ENCODE data around the gene LPCAT3.
"Not testable (repeated sequence)": the region's sequence is repeated elsewhere in the genome, so short reads cannot be mapped to it uniquely, and the experiment has no call there.

LPCAT3 gene

GRCh38 chr12:7035463-7035862 is 17.2 kb upstream of the LPCAT3 start:
- no peak for DNase-seq

- DNase-seq = no peak
Observed at GRCh38 chr12:7034464-7034863, 16.2 kb upstream of the LPCAT3 start.

DNA sequence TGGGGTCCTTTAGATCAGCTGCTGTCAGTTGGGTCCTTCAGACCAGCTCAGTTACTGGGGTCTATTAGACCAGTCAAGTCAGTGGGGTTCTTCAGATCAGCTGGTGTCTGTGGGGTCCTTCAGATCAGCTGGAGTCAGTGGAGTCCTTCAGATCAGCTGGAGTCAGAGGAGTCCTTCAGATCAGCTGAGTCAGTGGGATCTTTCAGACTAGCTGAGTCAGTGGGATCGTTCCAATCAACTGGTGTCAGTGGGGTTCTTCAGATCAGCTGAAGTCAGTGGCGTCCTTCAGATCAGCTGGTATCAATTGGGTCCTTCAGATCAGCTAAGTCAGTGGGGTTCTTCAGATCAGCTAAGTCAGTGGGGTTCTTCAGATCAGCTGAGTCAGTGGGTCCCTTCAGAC is 14.7 kb upstream of the LPCAT3 start:
- no peak for DNase-seq

DNA sequence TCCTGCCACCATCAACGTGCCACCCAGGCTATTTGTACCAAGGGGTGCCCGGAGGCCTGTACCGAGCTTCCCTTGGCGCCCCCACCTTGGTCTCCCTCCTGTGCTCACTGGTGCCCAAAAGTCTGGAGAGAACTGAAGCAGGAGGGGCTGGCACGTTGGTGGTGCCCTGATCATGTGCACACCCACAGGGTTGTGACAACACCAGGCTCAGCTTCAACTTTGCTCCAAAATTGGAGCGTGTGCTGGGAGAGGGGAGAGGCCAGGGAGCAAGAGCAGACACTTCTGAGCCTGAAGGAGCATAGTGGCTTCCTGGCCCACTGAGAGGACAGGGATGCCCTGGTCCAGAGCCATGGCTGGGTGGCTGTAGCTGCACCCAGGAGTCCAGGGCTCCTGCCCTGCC is 13.0 kb upstream of the LPCAT3 start:
- DNase-seq = no peak

GRCh38 chr12:7026854-7027253 is 8.6 kb upstream of the LPCAT3 start:
- DNase-seq = no peak

- no peak for DNase-seq
Observed at GRCh38 chr12:7023114-7023513, 4.8 kb upstream of the LPCAT3 start.

- no peak for DNase-seq
Observed at GRCh38 chr12:7021956-7022355, 3.7 kb upstream of the LPCAT3 start.

GRCh38 chr12:7019043-7019569 is 830 bp upstream of the LPCAT3 start:
- no peak for DNase-seq

DNA sequence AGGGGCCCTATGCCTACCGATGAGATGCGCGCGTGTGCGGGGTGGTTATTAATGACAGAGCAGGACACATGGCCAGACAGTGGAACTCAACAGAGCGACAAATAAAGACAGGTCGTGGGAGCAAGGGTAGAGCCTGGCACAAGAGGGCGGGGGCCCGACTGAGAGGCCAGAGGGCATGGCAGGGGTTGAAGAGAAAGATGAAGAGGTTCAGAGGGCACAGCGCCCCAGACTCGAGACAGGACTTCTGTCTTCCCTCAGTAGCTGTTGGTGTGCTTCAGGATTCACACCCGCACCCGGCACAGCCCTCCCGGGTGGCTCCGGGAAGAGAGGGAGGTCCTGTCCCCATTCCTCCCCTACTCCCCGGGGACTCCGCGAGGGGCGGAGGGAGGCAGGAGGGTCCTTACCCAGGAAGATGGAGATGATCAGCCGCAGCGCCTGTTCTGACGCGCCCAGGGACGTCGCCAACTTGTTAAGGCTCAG is 366 bp downstream of the LPCAT3 start:
- DNase-seq = peak; percentile 56

- DNase-seq = no peak
Observed at GRCh38 chr12:7016958-7017571, 1.2 kb downstream of the LPCAT3 start.

GRCh38 chr12:7015555-7016370 is 2.5 kb downstream of the LPCAT3 start:
- no peak for DNase-seq

GRCh38 chr12:7013101-7013500 is 5.2 kb downstream of the LPCAT3 start:
- no peak for DNase-seq

DNA sequence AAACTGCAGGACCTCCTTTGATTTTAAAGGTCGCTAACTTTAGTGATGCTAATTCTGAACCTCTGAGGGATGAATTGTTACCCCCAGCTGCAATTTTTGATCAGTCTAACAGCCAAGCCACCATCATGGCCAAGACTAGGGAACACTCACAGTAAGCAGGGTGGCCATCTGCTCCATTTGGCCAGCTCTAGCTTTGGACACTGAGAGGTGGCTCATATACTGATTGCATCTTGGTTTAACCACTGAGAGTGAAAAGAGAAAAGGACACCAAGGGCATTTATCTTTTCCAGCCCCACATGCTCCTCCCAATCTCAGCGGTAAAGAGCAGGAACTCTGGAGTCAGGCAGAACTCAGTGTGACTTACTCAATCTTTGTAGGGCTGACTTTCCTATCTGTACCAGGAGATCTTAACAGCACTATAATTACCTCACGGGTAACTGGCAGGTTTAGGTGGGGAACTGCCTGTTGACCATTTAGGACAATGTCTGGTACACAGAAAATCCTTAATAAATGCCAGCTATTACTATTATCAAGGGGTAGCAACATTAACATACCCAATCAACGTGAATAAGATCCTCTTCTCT is 6.2 kb downstream of the LPCAT3 start:
- DNase-seq = no peak

DNA sequence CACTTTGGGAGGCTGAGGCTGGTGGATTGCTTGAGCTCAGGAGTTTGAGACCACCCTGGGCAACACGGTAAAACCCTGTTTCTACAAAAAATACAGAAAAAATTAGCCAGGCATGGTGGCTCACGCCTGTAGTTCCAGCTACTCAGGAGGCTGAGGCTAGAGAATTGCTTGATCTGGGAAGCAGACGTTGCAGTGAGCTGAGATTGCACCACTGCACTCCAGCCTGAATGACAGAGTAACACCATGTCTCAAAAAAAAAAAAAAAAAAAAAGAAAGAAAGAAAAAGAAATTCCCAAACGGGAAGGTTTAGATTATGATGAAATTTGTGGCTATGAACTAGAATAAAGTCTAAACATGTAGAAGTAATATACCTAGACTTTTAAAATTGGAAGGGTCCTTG is 6.9 kb downstream of the LPCAT3 start:
- not testable (repeated sequence) for DNase-seq

DNA sequence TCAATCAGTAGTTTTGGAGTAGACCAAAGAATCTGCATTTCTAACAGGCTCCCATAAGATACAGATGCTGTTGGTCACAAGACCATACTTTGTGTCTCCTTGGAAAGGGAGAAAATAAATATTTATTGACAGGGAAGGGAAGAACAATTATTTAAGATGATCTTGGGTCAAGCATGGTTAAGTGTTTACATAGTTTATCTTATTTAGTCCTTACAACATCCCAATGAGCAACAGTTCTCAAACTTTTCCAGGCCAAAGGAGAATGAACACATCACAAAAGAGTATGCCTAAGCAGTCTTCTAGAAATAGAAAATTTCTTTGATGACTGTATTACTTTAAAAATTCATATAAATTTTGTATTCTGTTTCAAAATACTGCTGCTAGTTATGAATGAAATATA is 8.8 kb downstream of the LPCAT3 start:
- no peak for DNase-seq

DNA sequence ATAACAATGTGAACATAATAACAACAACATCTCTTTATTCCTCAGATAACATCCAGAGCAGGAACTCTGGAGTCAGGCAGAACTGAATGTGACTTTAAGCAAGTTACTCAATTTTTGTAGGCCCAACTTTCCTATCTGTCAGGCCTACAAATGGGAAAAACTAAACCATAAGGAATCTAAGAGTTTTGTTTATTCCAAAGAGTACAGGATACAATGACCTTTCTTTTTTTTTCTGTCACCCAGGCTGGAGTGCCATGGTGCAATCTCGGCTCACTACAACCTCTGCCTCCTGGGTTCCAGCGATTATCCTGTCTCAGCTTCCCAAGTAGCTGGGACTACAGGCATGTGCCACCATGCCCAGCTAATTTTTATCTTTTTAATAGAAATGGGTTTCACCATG is 9.4 kb downstream of the LPCAT3 start:
- no peak for DNase-seq

DNA sequence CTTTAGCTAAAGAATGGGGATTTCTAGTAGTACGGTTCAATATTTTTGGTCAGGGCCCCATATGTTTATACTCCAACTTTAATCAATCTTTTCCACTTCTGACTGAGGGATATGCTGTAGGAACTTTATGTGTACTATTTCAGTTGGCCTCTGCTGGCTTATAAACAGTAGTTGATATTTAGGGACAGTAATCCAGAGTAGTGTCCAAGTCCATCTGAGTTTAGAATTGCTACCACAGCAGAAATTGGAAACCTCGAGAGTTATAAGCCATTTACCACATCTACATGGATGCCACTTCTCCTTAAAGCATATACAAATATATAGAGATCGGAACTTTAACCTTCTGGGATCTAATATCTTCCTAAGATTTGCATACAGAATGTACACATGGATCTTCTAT is 11.6 kb downstream of the LPCAT3 start:
- DNase-seq = no peak

DNA sequence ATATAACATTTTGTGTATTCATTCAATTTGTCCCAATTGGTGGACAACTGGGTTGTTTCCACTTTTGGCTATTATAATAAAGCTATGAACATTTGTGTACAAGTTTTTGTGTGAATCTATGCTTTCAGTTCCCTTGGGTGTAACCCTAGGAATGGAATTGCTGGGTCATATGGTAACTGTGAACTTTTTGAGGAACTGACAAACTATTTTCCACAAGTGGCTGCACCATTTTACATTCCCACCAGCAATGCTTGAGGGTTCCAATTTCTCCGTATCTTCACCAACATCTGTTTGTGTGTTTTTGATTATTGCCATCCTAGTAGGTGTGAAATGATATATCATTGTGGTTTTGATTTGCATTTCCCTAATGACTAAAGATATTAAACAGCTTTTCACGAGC is 13.0 kb downstream of the LPCAT3 start:
- DNase-seq = no peak

- no peak for DNase-seq
Observed at GRCh38 chr12:7004840-7005239, 13.4 kb downstream of the LPCAT3 start.

DNA sequence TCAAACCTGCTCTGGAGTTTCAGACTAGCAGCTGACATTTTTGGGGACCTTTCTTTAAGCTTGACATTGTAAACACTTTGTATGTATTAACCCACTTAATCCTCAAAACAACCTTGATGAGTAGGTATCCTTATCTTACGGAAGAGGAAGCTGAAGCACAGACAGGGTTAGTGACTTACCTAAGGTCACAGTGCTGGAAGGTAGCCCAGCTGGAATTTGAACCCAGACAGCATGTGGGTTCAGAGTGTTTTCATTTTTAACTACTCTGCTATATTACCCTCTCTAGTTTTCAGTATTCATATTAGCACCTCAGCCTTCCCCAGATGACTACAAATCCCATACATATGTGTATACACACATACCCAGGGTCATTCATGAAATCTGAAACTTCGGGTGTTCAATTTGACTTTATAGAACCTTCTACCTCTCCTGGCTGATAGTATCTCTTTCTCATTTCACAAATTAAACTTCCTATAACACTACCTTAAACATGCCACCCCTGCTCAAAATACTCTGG is 13.9 kb downstream of the LPCAT3 start:
- DNase-seq = no peak

DNA sequence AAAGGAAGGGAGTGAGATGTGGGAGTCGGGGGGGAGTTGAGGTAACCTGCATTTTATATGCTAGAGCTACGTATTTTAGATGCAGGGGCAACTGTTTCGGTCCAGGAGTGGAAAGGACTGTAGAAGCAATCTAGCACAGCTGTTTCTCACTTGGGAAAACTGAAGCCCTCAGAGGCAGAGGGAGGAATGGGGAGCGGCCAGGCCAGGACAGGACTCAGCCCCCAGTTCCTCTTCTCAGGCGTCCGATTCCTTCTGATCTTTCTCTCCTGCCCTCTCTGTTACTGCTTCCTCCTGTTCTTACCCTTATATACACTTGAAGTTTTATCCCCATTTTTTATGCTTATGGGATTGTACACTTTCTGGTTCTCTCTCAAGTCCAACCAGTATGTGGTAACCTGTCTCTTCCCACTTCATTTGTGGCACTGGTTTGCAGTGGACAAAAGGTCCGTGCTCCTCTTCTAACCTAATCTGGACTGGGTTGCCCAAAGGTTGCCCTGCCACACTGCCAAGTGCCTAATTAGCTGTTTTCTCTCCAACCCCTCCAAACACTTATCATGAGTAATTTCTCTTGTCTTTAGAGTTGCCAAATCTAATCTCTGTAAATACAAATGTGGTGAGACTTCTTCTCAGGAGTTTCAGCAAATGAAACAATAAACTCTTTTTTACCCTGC is 16.2 kb downstream of the LPCAT3 start:
- no peak for DNase-seq

DNA sequence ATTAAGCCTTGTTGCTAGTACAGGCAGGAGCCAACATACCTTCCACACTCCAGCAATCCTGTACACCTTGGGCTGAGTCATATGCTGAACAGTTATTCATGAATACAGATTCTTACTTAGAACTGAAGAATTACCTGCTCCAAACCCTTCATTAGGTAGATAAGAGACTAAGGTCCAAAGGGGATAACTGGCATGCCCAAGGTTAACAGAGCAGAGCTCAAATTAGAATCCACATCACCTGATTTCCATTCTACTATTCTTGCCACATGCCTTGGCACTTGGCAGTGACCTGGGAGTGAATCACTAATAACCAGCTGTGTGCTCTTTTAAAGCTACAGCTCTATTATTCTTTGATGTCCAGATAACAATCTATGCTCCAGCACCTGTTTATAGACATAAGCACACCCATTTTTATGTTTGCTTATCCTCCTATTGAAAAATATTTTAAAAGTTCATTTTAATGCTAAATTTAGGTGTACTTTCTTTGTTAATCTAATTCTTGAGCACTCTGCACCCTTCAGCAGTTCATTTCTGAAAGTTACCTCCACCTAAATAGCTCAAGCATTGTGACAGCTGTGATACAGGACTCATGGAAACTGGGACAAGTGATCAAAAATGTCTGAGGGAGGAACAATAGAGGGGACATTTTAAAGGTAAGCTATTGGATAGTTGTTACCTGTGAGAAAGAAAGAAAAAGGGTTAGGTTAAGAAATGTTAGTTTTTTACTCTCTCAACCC is 19.4 kb downstream of the LPCAT3 start:
- DNase-seq = no peak

All from RPMI8226 (cell line).